SJSA1 (cell line): ENCODE results near the gene GALNTL6. TPM values are rescaled to one million over a fixed set of nuclear protein-coding genes. Genes with fewer than 3 reads are reported as not detected.

Source experiments
- DNase-seq, 2 experiments: peaks; one replicate each; pipeline ENCODE4 v3.0.0-alpha.2; 2015 to 2020; ENCODE audit warnings: low spot score in 2 of 2, low read depth in 1 of 2
- H3K27ac ChIP-seq: fragments of 250-450 bp; sonication (Bioruptor Pico); 2 replicates; pipeline ENCODE4 v1.5.1; 2020; ENCODE audit warnings: mild to moderate bottlenecking, moderate library complexity
- H3K27me3 ChIP-seq: fragments of 250-450 bp; sonication (Bioruptor Pico); replicated peaks from 2 replicates; pipeline ENCODE4 v1.5.1; 2020; ENCODE audit warnings: mild to moderate bottlenecking, moderate library complexity
- H3K36me3 ChIP-seq: fragments of 250-450 bp; sonication (Bioruptor Pico); 2 replicates; pipeline ENCODE4 v1.5.1; 2020; ENCODE audit warnings: mild to moderate bottlenecking
- H3K4me1 ChIP-seq: fragments of 250-450 bp; sonication (Bioruptor Pico); replicated peaks from 2 replicates; pipeline ENCODE4 v1.6.1; 2021; ENCODE audit warnings: mild to moderate bottlenecking
- H3K4me3 ChIP-seq: fragments of 250-450 bp; sonication (Bioruptor Pico); 2 replicates; pipeline ENCODE4 v1.5.1; 2020; ENCODE audit warnings: mild to moderate bottlenecking
- H3K9me3 ChIP-seq: fragments of 250-450 bp; sonication (Bioruptor Pico); replicated peaks from 2 replicates; pipeline ENCODE4 v1.5.1; 2020; ENCODE audit warnings: mild to moderate bottlenecking
- total RNA-seq: library from RNA; depleted of rRNA; stranded (reverse); fragments of >200 nt; shearing (Covaris generic); gene quantifications from 2 replicates; pipeline ENCODE4 v1.2.3, GENCODE V29; 2014

GALNTL6 gene
- total RNA-seq, 1 experiment from 2014 or later, result 0.08 TPM

DNA sequence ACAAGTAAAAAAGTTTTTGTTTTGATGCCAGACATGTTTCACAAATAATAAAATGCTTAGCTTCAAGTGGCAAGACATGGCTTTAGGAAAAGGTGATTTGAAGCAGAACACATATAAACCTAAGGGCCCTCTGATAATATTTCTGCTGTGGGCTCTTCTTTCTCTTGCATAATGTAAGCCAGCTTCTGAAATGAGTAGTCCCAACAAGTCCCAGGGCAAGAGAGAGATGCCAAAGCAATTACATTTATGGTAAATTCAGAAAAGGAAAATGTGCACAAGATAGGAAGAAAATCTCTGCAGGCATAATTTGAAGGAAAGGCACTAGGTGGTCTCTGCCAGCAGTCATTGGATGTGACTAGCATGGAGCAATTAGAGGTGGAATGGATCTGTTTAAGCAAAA is 1184.7 kb downstream of the GALNTL6 start:
- Histone ChIP-seq H3K4me3 (no peak overlapping the region), H3K9me3 (no peaks in the 10 kb centered on the region), H3K4me1 (peaks cover 42% of the 10 kb centered on the region), H3K36me3 (no peaks in the 10 kb centered on the region), H3K27me3 (no peaks in the 10 kb centered on the region), H3K27ac (peak overlapping the region; percentile 86; the same call in 1 of the 2 replicates)
- no peak for DNase-seq

DNA sequence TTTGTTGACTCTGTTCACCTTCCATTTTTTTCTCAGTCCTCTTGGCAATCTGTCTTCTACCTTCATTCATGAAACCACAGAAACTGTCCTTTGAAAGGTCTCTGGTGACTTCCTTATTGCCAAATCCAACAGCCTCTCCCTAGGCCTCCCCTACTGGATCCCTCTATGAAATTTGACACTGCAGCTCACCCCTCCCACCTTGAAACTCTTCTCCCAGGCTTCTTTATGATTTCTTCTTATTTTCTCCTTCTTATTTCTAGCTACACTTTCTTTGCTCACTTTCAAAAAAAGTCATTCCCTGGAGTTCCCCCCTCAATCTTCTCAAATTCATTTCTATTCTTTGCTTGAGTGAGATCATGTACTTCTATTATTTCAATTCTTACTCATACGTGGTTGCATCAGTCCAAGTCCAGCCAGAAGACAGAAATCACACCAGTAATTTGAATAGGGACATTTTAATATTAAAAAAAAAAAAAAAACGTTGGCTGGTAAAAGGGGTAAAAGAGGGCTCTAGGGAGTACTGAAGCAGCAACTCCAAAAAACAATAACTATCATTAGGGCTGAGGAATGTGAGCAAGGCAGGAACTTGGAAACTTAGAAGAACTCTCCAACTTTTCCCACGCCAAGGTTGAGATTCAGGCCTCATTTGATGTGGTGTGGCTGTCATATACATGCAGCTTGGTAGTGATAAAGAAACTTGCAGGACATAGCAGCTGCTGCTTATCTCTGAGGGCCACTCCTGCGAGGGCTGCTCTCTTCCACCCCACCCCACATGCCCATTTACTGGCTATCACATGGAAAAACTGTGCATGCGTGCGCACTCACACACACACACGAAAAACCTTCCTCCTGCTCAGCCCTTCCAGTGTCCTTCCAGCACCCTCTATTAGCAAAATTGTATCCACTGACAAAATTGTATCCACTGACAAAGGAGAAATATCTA is 1185.6 kb downstream of the GALNTL6 start:
- Histone ChIP-seq H3K9me3 (no peaks in the 10 kb centered on the region), H3K4me1 (peaks cover 42% of the 10 kb centered on the region), H3K36me3 (no peaks in the 10 kb centered on the region), H3K27me3 (no peaks in the 10 kb centered on the region), H3K4me3 (no peak overlapping the region), H3K27ac (peak overlapping the region; percentile 86)
- peak in 1 of 2 experiments; percentile 71 for DNase-seq

DNA sequence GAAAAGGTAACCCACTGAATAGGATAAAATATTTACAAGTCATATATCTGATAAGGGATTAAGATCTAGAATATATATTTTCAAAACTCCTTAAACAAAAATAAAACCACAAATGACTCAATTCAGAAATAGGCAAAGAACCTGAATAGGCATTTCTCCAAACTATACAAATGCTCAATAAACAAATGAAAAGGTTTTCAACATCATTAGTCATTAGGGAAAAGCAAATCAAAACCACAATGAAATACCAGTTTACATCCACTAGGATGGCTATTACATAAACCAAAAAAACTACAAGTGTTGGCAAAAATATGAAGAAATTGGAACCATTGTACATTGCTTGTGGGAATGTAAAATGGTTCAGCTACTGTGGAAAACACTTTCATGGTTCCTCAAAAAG is 1188.4 kb downstream of the GALNTL6 start:
- Histone ChIP-seq H3K27me3 (peaks cover 18% of the 10 kb centered on the region; the same call in 1 of the 2 replicates), H3K4me3 (no peak overlapping the region), H3K4me1 (peaks cover 39% of the 10 kb centered on the region), H3K27ac (no peak overlapping the region), H3K36me3 (no peaks in the 10 kb centered on the region), H3K9me3 (no peaks in the 10 kb centered on the region)
- DNase-seq, result peak in 1 of 2 experiments; percentile 60

DNA sequence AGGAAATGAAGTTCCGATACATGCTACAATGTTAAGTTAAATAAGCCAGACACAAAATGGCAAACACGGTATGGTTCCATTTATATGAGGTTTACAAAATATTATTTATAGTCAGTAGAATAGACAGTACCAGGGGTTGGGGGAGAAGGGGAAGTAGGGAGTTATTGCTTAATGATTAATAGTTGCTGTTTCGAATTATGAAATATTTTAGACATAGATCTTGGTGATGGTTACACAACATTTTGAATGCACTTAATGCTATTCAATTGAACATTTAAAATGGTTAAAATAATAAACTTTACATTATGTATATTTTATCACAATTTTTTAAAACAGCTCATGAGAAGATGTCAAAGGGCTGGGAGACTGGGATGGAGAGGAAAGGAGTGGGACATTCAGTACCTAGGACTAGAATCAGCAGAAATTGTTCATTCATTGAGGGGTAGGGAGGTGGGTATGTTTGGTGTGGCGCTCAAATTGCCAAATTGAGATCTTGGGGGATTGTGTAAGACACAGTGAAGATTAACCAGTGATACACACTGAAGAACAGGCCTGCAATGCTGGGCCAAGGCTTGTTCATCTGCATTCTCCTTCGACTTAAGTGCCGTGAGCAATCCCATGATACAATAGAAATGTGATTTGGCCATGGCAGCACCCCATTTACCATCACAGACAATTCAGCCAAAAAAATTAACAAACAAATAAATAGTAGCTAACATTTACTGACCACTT is 1189.8 kb downstream of the GALNTL6 start:
- peaks cover 25% of the 10 kb centered on the region for H3K4me1 ChIP-seq
- H3K27ac ChIP-seq, result no peak overlapping the region
- peaks cover 30% of the 10 kb centered on the region; the same call in 1 of the 2 replicates for H3K27me3 ChIP-seq
- no peak overlapping the region for H3K4me3 ChIP-seq
- no peaks in the 10 kb centered on the region for H3K36me3 ChIP-seq
- no peak for DNase-seq
- no peaks in the 10 kb centered on the region for H3K9me3 ChIP-seq

DNA sequence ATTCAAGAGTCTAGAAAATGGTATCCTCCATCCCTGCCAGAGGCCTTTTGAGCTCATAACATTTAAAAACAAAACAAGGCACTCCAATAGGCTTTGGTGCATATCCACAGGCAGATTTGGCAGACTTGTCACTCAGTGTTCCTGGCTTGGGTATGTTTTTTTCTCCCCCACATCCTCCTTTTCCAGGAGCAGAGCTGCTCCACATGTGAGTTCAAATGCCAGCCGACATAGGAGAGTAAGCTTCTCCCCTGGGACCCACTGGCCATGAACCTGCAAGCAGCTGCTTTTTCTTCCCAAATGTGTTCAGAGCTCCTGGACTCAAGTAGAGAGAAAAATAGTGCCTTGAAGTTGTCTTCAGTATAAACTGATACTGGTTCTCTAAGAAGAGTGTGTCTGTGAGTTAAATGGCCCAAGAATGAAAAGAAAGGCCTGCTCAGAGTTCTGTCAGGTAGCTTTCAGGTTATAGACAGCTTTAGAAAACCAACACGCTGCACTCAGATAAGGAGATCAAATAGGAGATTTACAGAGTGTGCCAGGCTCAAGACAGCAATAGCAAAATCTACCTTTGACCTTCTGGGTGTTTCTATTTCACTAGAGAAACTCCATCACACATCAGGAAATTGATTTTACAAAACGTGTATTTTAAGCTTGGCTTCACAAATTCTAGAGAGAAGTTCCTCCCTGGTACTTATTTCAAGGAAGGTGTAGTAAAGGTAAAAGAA is 1192.9 kb downstream of the GALNTL6 start:
- peaks cover 35% of the 10 kb centered on the region for H3K27me3 ChIP-seq
- no peak for DNase-seq
- no peaks in the 10 kb centered on the region for H3K9me3 ChIP-seq
- no peaks in the 10 kb centered on the region for H3K36me3 ChIP-seq
- no peak overlapping the region for H3K4me3 ChIP-seq
- no peak overlapping the region for H3K27ac ChIP-seq
- peaks cover 7% of the 10 kb centered on the region for H3K4me1 ChIP-seq

DNA sequence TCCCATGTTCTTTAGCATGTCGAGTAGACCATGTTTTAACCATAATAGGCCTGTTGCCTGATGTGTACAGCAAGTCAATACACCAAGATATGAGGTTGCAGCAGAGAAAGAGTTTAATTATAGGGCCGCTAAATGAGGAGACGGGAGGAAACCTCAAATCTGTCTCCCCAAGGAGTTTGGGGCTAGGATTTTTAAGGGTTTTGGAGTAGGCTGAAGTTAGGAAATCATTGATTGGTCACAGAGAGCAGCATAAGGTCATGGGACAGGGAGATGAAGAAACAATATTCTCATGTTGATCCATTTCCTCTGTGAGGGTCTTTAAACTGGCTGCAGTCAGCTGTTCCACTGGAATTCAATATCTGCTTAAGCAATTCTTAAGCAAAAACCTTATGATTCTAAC is 1195.2 kb downstream of the GALNTL6 start:
- H3K4me1 ChIP-seq, result no peaks in the 10 kb centered on the region
- no peak overlapping the region for H3K27ac ChIP-seq

DNA sequence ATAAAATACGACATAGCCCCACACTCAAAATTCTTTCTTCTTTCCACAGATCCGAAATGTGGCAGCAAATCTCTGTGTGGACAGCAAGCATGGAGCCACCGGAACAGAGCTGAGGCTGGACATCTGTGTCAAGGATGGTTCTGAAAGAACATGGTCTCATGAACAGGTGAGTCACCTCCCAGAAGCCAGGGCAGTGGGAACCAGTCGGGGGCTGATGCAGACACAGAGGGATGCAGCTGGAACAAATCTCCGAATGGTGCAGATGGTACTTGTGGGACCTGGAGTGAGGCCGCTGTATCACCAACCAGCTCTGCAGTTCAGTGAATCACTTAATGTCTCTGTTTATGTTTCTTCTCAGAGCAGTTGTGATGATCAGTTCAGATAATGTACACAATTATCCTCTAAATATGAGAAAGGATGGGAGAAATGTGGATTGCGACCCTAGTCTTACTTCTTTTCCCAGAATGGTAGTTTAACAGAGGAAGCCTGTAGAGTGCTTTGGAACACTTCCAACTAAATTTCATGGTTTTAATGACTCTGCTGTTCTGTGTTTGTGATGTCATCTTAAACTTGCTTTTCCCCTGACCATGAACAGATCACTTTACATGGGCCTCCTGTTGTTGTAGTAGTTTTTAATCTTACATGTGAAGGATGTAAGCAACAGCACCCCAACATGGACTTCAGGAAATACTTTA is 1196.1 kb downstream of the GALNTL6 start:
- H3K9me3 ChIP-seq, result no peaks in the 10 kb centered on the region
- peaks cover 35% of the 10 kb centered on the region for H3K27me3 ChIP-seq
- H3K36me3 ChIP-seq, result no peaks in the 10 kb centered on the region
- no peak for DNase-seq
- H3K4me1 ChIP-seq, result no peaks in the 10 kb centered on the region
- no peak overlapping the region for H3K4me3 ChIP-seq
- H3K27ac ChIP-seq, result no peak overlapping the region

More for the DNA sequence above, 1195.2 kb downstream of the GALNTL6 start:
- Histone ChIP-seq H3K36me3 (no peaks in the 10 kb centered on the region), H3K27me3 (peaks cover 35% of the 10 kb centered on the region), H3K4me3 (no peak overlapping the region), H3K9me3 (no peaks in the 10 kb centered on the region)
- DNase-seq, result no peak

DNA sequence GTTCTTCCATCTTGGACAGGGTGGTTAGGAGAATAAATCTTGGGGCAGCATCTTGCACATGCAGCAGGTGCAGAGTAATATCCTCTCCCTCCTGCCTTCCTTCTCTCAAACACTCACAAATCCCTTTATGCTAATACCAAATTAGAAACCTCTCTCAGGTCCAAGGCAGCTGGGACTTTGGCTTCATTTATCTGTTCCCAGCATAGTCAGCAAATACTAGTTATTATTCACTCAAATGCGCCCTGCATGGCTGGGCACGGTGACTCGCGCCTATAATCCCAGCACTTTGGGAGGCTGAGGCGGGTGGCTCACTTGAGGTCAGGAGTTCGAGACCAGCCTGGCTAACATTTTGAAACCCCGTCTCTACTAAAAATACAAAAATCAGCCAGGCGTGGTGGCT is 1199.4 kb downstream of the GALNTL6 start:
- DNase-seq, result no peak
- Histone ChIP-seq H3K27me3 (peaks cover 8% of the 10 kb centered on the region), H3K27ac (no peak overlapping the region), H3K4me1 (no peaks in the 10 kb centered on the region), H3K4me3 (no peak overlapping the region), H3K9me3 (no peaks in the 10 kb centered on the region), H3K36me3 (no peaks in the 10 kb centered on the region)

DNA sequence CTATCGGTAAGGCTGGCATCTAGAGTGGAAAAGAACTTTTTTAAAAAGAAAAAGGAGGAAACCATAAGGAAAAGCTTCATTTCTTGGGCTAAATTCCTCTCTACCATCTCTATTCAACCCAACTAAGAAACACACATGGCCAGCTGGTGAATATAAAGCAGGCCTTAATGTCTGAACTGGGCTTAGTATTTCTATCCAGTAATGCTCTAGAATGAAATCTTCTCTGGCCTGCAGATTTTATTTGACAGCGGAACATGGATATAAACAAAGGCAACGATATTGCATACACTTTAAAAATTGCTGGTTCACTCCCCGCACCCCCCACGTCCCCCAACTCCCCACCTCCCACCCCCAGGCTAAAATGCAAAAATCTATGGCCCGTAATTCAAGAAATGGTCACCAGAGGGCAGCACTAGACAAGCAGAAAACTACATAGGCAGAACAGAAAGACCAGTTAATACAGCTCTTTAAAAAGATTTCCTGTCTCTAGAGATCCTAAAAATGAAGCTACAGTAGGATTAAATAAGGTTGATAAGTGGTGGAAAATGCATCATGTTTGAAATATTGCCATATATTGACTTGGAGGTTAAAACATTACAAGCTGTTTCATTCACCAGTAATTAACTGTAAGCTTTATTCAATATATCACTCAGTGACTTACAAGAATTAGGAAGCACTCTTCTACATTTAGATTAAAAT is 1200.2 kb downstream of the GALNTL6 start:
- Histone ChIP-seq H3K27me3 (peaks cover 5% of the 10 kb centered on the region), H3K27ac (no peak overlapping the region), H3K4me1 (no peaks in the 10 kb centered on the region), H3K4me3 (no peak overlapping the region), H3K9me3 (no peaks in the 10 kb centered on the region), H3K36me3 (no peaks in the 10 kb centered on the region)
- peak in 1 of 2 experiments; percentile 55 for DNase-seq

DNA sequence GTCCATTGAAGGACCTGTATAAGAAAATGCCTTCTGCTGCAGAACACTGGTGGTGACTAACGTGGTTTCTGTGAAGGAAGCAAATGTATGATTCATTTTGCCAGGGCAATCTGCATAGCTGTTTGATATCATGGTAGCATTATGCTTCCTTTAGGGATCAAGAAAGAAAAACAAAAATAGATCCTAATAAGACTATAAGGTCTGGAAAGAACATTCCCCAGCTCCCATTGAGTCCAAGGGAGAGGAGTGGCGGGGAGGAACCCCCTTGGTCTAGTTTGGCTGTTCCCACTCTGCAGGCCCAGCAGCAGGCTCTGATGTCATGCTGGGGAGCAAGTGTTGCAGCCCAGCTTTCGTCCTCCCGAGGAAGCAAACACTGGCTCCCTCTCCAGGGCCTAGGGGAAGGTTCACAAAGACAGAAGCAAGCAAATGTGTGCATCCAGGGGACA is 1200.9 kb downstream of the GALNTL6 start:
- Histone ChIP-seq H3K4me3 (no peak overlapping the region), H3K36me3 (no peaks in the 10 kb centered on the region), H3K9me3 (no peaks in the 10 kb centered on the region), H3K27ac (no peak overlapping the region), H3K27me3 (no peaks in the 10 kb centered on the region; the same call in none of the 2 replicates), H3K4me1 (no peaks in the 10 kb centered on the region)
- DNase-seq, result no peak

DNA sequence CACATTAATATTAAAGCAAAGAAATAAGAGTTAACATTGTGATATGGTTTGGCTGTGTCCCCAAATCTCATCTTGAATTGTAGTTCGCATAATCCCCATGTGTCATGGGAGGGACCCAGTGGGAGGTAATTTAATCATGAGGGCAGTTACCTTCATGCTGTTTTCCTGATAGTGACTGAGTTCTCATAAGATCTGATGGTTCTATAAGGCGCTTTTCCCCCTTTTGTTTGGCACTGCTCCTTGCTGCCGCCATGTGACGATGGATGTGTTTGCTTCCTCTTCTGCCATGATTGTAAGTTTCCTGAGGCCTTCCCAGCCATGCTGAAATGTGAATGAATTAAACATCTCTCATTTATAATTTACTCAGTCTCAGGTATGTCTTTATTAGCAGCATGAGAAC is 1201.6 kb downstream of the GALNTL6 start:
- Histone ChIP-seq H3K4me1 (no peaks in the 10 kb centered on the region), H3K27me3 (no peaks in the 10 kb centered on the region; the same call in none of the 2 replicates), H3K9me3 (no peaks in the 10 kb centered on the region), H3K36me3 (no peaks in the 10 kb centered on the region), H3K4me3 (no peak overlapping the region), H3K27ac (no peak overlapping the region)
- DNase-seq, result no peak

DNA sequence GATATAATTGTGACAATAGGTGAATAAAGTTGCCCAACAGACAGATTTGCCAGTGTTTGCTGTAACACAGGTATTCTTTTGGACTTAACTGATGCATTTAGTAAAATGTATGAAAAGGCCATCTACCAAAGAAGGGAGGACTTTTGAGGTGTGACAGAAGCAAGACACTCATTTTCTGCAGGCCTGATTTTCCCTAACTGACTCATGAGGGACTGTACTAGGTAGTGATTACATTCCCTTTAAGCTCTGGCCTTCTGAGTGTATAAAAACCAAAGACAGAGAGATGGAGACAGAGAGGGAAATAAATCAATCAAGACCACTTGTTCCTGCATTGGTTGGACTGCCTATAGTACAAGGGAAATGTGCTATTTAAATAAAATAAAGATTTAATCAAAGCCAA is 1204.6 kb downstream of the GALNTL6 start:
- H3K4me1 ChIP-seq, result no peaks in the 10 kb centered on the region
- peaks cover 10% of the 10 kb centered on the region for H3K27me3 ChIP-seq

More for the DNA sequence above, 1204.6 kb downstream of the GALNTL6 start:
- H3K27ac ChIP-seq, result no peak overlapping the region
- no peak overlapping the region for H3K4me3 ChIP-seq
- H3K9me3 ChIP-seq, result no peaks in the 10 kb centered on the region
- H3K36me3 ChIP-seq, result no peaks in the 10 kb centered on the region
- DNase-seq, result no peak
